IPS DF 6.9 (cell line): ENCODE results near the gene SLC47A1.
"Not testable (repeated sequence)": the region's sequence is repeated elsewhere in the genome, so short reads cannot be mapped to it uniquely, and the experiment has no call there.

Experiments
- DNase-seq: peaks from one replicate; pipeline ENCODE4 v3.0.0-alpha.2; 2013; ENCODE audit warnings: low read depth, low spot score
- H3K27ac ChIP-seq: one replicate; pipeline ENCODE4 v1.5.1; 2013; ENCODE audit warnings: low read length, control low read depth
- H3K27me3 ChIP-seq: 2 replicates; pipeline ENCODE4 v1.6.1; 2013; ENCODE audit warnings: mild to moderate bottlenecking, low read length; ENCODE audit not compliant: control insufficient read depth, insufficient read depth
- H3K36me3 ChIP-seq: 2 replicates; pipeline ENCODE4 v1.6.1; 2013; ENCODE audit warnings: low read length; ENCODE audit not compliant: control insufficient read depth, insufficient read depth
- H3K4me1 ChIP-seq: 2 replicates; pipeline ENCODE4 v1.6.1; 2013; ENCODE audit warnings: low read length; ENCODE audit not compliant: control insufficient read depth, insufficient read depth
- H3K4me3 ChIP-seq: 2 replicates; pipeline ENCODE4 v1.5.1; 2013; ENCODE audit warnings: mild to moderate bottlenecking, low read length
- H3K9me3 ChIP-seq: 2 replicates; pipeline ENCODE4 v1.6.1; 2013; ENCODE audit warnings: low read length, inconsistent platforms; ENCODE audit not compliant: control insufficient read depth, insufficient read depth
- WGBS: extraction: QIAGEN DNeasy Blood & Tissue Kit; methylation state at CpG from one replicate; pipeline ENCODE4 v1.1.7; 2013; ENCODE audit warnings: mixed read lengths, missing lambda C conversion rate; ENCODE audit not compliant: insufficient read length, insufficient coverage; 5-methylcytosine and 5-hydroxymethylcytosine counted together

The SLC47A1 gene

GRCh38 chr17:19502517-19502916, 31.1 kb upstream of the SLC47A1 start:
- Histone ChIP-seq H3K4me1 (no peaks in the 10 kb centered on the region), H3K27me3 (no peaks in the 10 kb centered on the region), H3K4me3 (no peak overlapping the region), H3K27ac (no peak overlapping the region), H3K9me3 (no peaks in the 10 kb centered on the region), H3K36me3 (no peaks in the 10 kb centered on the region)
- no peak for DNase-seq
- WGBS = no CpG with 5 or more reads among the region's 9 CpGs

GRCh38 chr17:19505561-19505960, 28.1 kb upstream of the SLC47A1 start:
- not testable (repeated sequence) for H3K4me3 ChIP-seq, H3K9me3 ChIP-seq, H3K27me3 ChIP-seq, DNase-seq, H3K36me3 ChIP-seq, H3K27ac ChIP-seq, H3K4me1 ChIP-seq
- WGBS = no CpG with 5 or more reads among the region's 4 CpGs

- H3K4me1 ChIP-seq = peaks cover 1% of the 10 kb centered on the region; the same call in 1 of the 2 replicates
- H3K27me3 ChIP-seq = no peaks in the 10 kb centered on the region
- peak; percentile 67 for DNase-seq
- no CpG with 5 or more reads among the region's 60 CpGs for WGBS
- no peaks in the 10 kb centered on the region for H3K9me3 ChIP-seq
- peak overlapping the region; percentile 70 for H3K4me3 ChIP-seq
- H3K27ac ChIP-seq = no peak overlapping the region
- no peaks in the 10 kb centered on the region for H3K36me3 ChIP-seq
These were observed 25.7 kb upstream of the SLC47A1 start for GRCh38 chr17:19507775-19508576.

GRCh38 chr17:19508577-19508867, 25.1 kb upstream of the SLC47A1 start:
- H3K36me3 ChIP-seq = no peaks in the 10 kb centered on the region

GRCh38 chr17:19509281-19509852, 24.3 kb upstream of the SLC47A1 start:
- not testable (repeated sequence) for H3K4me3 ChIP-seq, H3K27ac ChIP-seq, H3K36me3 ChIP-seq, H3K9me3 ChIP-seq, H3K27me3 ChIP-seq, H3K4me1 ChIP-seq, DNase-seq
- no CpG with 5 or more reads among the region's 5 CpGs for WGBS

More at GRCh38 chr17:19508577-19508867, 25.1 kb upstream of the SLC47A1 start:
- Histone ChIP-seq H3K27me3 (no peaks in the 10 kb centered on the region), H3K27ac (no peak overlapping the region), H3K4me3 (peak overlapping the region; percentile 70; the same call in 1 of the 2 replicates), H3K4me1 (peaks cover 1% of the 10 kb centered on the region; the same call in 1 of the 2 replicates), H3K9me3 (no peaks in the 10 kb centered on the region)
- DNase-seq = no peak
- WGBS = no CpG with 5 or more reads among the region's 6 CpGs

GRCh38 chr17:19510903-19511302, 22.8 kb upstream of the SLC47A1 start:
- Histone ChIP-seq H3K27me3 (no peaks in the 10 kb centered on the region), H3K36me3 (no peaks in the 10 kb centered on the region; the same call in 1 of the 2 replicates), H3K4me1 (peaks cover 3% of the 10 kb centered on the region; the same call in 1 of the 2 replicates), H3K9me3 (no peaks in the 10 kb centered on the region), H3K27ac (no peak overlapping the region), H3K4me3 (no peak overlapping the region)
- no CpG with 5 or more reads among the region's 9 CpGs for WGBS
- no peak for DNase-seq

- no peak for DNase-seq
- H3K27me3 ChIP-seq = no peaks in the 10 kb centered on the region
- WGBS = 100% methylated on average over 2 of the region's 13 CpGs
- H3K36me3 ChIP-seq = no peaks in the 10 kb centered on the region; the same call in 1 of the 2 replicates
- no peaks in the 10 kb centered on the region for H3K9me3 ChIP-seq
- H3K4me3 ChIP-seq = no peak overlapping the region
- H3K27ac ChIP-seq = no peak overlapping the region
- 0 out of 2 replicates have a peak, but pooled peaks cover 2% of the 10 kb centered on the region for H3K4me1 ChIP-seq
These were observed 19.7 kb upstream of the SLC47A1 start for GRCh38 chr17:19513897-19514488.

GRCh38 chr17:19517699-19518098, 16.0 kb upstream of the SLC47A1 start:
- no peaks in the 10 kb centered on the region for H3K27me3 ChIP-seq
- no peaks in the 10 kb centered on the region; the same call in 1 of the 2 replicates for H3K36me3 ChIP-seq
- H3K9me3 ChIP-seq = no peaks in the 10 kb centered on the region
- 0 out of 2 replicates have a peak, but pooled peaks cover 2% of the 10 kb centered on the region for H3K4me1 ChIP-seq
- H3K4me3 ChIP-seq = no peak overlapping the region
- DNase-seq = no peak
- H3K27ac ChIP-seq = no peak overlapping the region

GRCh38 chr17:19519388-19520291, 14.0 kb upstream of the SLC47A1 start:
- not testable (repeated sequence) for H3K4me3 ChIP-seq, H3K4me1 ChIP-seq, H3K9me3 ChIP-seq, DNase-seq, H3K36me3 ChIP-seq, H3K27me3 ChIP-seq, H3K27ac ChIP-seq
- WGBS = no CpG with 5 or more reads among the region's 13 CpGs

GRCh38 chr17:19520641-19521040, 13.0 kb upstream of the SLC47A1 start:
- no peak overlapping the region for H3K4me3 ChIP-seq
- H3K9me3 ChIP-seq = no peaks in the 10 kb centered on the region
- H3K27ac ChIP-seq = no peak overlapping the region
- WGBS = no CpG with 5 or more reads among the region's 5 CpGs
- no peaks in the 10 kb centered on the region for H3K27me3 ChIP-seq
- H3K36me3 ChIP-seq = no peaks in the 10 kb centered on the region; the same call in 1 of the 2 replicates
- no peak for DNase-seq
- no peaks in the 10 kb centered on the region for H3K4me1 ChIP-seq
